ENCODE data around the gene SOX2.

Gene SOX2

DNA sequence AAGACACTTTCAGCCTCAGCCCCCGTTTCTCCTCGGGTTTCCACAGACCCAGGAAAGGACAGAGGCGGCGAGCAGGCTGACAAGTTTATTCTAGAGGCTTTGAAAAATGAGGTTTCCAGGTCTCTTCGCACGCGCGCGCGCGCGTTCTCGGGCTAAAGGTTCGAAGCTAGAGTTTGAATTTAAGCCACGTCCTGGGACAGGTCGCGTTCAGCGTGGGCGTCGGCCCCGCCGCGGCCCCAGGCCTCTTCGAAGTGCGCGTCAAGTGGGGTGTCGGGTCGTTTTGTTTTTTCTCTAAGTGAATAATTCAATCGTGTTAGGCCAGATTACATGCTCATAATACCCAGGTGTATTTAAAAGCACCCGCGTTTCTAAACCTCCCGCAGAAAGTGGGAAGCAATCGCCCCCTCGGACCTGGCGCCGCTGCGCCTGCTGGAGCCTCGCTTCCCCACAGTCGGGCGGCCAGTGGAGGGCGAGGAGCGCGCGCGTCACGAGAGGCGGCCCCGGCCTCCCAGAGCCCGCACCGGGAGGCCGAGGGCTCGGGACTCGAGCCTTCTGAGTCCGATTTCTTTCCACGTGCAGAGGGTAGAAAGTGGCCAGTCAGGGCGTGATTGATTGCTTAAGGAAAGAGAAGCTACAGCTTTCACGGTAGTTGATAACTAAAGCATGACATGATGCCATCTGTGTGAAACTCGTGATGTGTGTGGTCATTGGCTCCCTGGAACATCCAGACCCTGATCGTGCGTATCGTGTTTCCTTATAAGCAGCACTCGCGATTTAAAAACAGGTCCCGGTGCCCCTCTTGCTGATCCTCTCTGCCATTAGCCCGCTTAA, 15.8 kb upstream of the SOX2 start:
- TF ChIP-seq ZFP30 (CRISPR knock-in tag; IDR thresholded peaks at IDR 0.05) (no peak), CSDC2 (CRISPR knock-in tag; IDR thresholded peaks at IDR 0.05) (no peak), ZNF565 (CRISPR knock-in tag; conservative IDR thresholded peaks at IDR 0.05; ENCODE audit: low read depth) (no peak), RARB (CRISPR knock-in tag; IDR thresholded peaks at IDR 0.05) (no peak), TCF4 (CRISPR knock-in tag; IDR thresholded peaks at IDR 0.05; ENCODE audit: borderline replicate concordance) (no peak), ZFP3 (CRISPR knock-in tag; IDR thresholded peaks at IDR 0.05) (no peak), CSRNP3 (CRISPR knock-in tag; IDR thresholded peaks at IDR 0.05) (no peak), SNAI2 (CRISPR knock-in tag; IDR thresholded peaks at IDR 0.05) (no peak), TSHZ2 (CRISPR knock-in tag; IDR thresholded peaks at IDR 0.05) (no peak), ESRRG (CRISPR knock-in tag; IDR thresholded peaks at IDR 0.05) (no peak), ZNF8 (CRISPR knock-in tag; IDR thresholded peaks at IDR 0.05) (no peak), ISL1 (CRISPR knock-in tag; IDR thresholded peaks at IDR 0.05) (no peak), TOX (CRISPR knock-in tag; IDR thresholded peaks at IDR 0.05; ENCODE audit: borderline replicate concordance) (no peak), GLIS3 (CRISPR knock-in tag; IDR thresholded peaks at IDR 0.05) (no peak), PATZ1 (CRISPR knock-in tag; IDR thresholded peaks at IDR 0.05; ENCODE audit: borderline replicate concordance) (no peak), POU6F1 (CRISPR knock-in tag; IDR thresholded peaks at IDR 0.05; ENCODE audit: borderline replicate concordance, low read depth) (no peak)
- ATAC-seq = no peak

- no peak for TF ChIP-seq BACH2 (CRISPR knock-in tag; IDR thresholded peaks at IDR 0.05; ENCODE audit: borderline replicate concordance)
- no peak for TF ChIP-seq PATZ1 (CRISPR knock-in tag; IDR thresholded peaks at IDR 0.05; ENCODE audit: borderline replicate concordance)
These were observed 15.0 kb upstream of the SOX2 start for GRCh38 chr3:181696626-181697230.

GRCh38 chr3:181698263-181698954, 13.3 kb upstream of the SOX2 start:
- ATAC-seq = no peak
- TF ChIP-seq ISL1 (CRISPR knock-in tag; IDR thresholded peaks at IDR 0.05) = no peak
- TF ChIP-seq PPARA (CRISPR knock-in tag; IDR thresholded peaks at IDR 0.05; ENCODE audit: borderline replicate concordance) = no peak
- no peak for TF ChIP-seq ESRRG (CRISPR knock-in tag; IDR thresholded peaks at IDR 0.05)
- TF ChIP-seq CSRNP3 (CRISPR knock-in tag; IDR thresholded peaks at IDR 0.05) = no peak
- TF ChIP-seq, protein P1, sequence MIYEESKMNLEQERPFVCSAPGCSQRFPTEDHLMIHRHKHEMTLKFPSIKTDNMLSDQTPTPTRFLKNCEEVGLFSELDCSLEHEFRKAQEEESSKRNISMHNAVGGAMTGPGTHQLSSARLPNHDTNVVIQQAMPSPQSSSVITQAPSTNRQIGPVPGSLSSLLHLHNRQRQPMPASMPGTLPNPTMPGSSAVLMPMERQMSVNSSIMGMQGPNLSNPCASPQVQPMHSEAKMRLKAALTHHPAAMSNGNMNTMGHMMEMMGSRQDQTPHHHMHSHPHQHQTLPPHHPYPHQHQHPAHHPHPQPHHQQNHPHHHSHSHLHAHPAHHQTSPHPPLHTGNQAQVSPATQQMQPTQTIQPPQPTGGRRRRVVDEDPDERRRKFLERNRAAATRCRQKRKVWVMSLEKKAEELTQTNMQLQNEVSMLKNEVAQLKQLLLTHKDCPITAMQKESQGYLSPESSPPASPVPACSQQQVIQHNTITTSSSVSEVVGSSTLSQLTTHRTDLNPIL (CRISPR knock-in tag; IDR thresholded peaks at IDR 0.05; ENCODE audit: low read depth) = no peak
- no peak for TF ChIP-seq RARB (CRISPR knock-in tag; IDR thresholded peaks at IDR 0.05)

More at GRCh38 chr3:181696626-181697230, 15.0 kb upstream of the SOX2 start:
- ATAC-seq = no peak
